Central memory CD8-positive, alpha-beta T cell (primary cell): ENCODE results near the gene NME3.

Experiments
- ATAC-seq: fragments of 150-1000 bp; cut with Tn5 transposase; replicated peaks from 2 replicates; pipeline ENCODE4 v1.10.0; 2022; ENCODE audit warnings: mild to moderate bottlenecking, moderate FRiP score, moderate number of reproducible peaks; ENCODE audit not compliant: poor library complexity, severe bottlenecking; ENCODE audit errors: extremely low read depth
- DNase-seq, 2 donors: peaks; one replicate each; pipeline ENCODE4 v3.0.0; 2021; ENCODE audit warnings: low spot score in 2 of 2
- H3K27ac Mint-ChIP-seq: one replicate; pipeline ENCODE4 v1.8.0; 2022; ENCODE audit warnings: low read depth, mild to moderate bottlenecking, moderate library complexity, mixed read lengths
- H3K27me3 Mint-ChIP-seq: one replicate; pipeline ENCODE4 v1.8.0; 2022; ENCODE audit warnings: mixed read lengths
- H3K36me3 Mint-ChIP-seq: one replicate; pipeline ENCODE4 v1.8.0; 2022; ENCODE audit warnings: mild to moderate bottlenecking, moderate library complexity, mixed read lengths; ENCODE audit not compliant: insufficient read depth
- H3K4me1 Mint-ChIP-seq: one replicate; pipeline ENCODE4 v1.8.0; 2022; ENCODE audit warnings: mixed read lengths
- H3K4me3 Mint-ChIP-seq: one replicate; pipeline ENCODE4 v1.8.0; 2022; ENCODE audit warnings: mild to moderate bottlenecking, moderate library complexity, mixed read lengths
- H3K9me3 Mint-ChIP-seq: one replicate; pipeline ENCODE4 v1.8.0; 2022; ENCODE audit warnings: mixed read lengths

The NME3 gene

DNA sequence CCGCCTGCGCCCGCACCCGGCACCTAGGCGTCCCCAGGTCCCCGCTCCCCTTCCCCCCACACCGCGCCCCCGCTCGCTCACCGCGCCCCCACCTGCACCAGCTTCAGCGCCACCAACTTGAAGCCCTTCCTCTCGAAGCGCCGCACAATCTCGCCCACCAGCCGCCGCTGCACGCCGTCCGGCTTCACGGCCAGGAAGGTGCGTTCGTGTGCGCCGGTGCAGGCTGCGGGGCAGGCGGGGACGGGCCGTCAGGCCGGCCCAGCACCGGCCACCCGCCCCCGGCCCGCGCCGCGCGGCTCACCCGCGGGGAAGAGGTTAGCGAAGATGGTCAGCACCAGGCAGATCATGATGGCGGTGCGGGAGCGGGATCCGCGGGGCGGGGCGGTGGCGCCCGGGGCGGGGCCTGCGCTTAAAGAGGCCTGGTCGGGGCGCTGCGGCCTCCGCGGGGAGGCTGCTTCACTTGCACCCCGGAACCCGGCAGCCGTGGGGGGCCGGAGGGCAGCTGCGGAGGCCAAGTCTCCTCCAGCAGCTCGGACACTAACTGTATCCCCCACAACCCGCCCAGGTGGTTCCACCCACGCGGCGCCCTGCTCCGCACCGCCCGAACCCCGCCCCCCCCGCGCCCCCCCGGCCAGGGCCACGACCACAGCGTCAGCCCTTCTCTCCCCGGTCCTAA is at the start of gene NME3:
Gene NME3 (minus strand): TSS at position 356 of the 676 bp plus-strand sequence. CDS start 9 bp downstream, at position 347.
- Mint-ChIP-seq H3K36me3 (peaks cover 27% of the 10 kb centered on the region), H3K27me3 (no peaks in the 10 kb centered on the region)

DNA sequence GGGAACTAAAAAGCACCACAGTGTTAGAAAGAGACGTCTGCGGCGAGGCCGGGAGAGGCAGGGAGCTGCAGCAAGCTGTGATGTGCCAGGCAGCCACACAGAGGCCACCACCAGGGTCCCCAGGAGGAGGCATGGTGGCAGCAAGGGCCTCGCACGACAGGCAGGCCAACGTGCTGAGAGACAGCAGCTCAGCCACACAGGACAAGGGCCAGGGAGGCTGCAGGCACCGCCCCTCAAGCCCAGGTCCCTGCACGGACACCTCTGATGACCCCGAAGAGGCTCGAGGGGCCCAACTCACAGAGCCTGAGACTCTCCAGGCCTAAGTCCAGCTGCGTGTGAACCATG is 49.6 kb upstream of the NME3 start:
- Mint-ChIP-seq H3K27me3 (no peaks in the 10 kb centered on the region), H3K4me1 (peaks cover 7% of the 10 kb centered on the region), H3K4me3 (no peak overlapping the region), H3K9me3 (no peaks in the 10 kb centered on the region), H3K27ac (no peak overlapping the region), H3K36me3 (peaks cover 21% of the 10 kb centered on the region)
- ATAC-seq (no peak), DNase-seq (no peak)

More for the DNA sequence above, at the start of gene NME3:
- H3K4me3 Mint-ChIP-seq: peak within 1 kb of the TSS; percentile 99
- peaks cover 14% of the 10 kb centered on the region for H3K4me1 Mint-ChIP-seq
- no peaks in the 10 kb centered on the region for H3K9me3 Mint-ChIP-seq
- DNase-seq (peak; percentile 61 to 63), ATAC-seq (peak; percentile 54)
- H3K27ac Mint-ChIP-seq: peak within 1 kb of the TSS; percentile 94

DNA sequence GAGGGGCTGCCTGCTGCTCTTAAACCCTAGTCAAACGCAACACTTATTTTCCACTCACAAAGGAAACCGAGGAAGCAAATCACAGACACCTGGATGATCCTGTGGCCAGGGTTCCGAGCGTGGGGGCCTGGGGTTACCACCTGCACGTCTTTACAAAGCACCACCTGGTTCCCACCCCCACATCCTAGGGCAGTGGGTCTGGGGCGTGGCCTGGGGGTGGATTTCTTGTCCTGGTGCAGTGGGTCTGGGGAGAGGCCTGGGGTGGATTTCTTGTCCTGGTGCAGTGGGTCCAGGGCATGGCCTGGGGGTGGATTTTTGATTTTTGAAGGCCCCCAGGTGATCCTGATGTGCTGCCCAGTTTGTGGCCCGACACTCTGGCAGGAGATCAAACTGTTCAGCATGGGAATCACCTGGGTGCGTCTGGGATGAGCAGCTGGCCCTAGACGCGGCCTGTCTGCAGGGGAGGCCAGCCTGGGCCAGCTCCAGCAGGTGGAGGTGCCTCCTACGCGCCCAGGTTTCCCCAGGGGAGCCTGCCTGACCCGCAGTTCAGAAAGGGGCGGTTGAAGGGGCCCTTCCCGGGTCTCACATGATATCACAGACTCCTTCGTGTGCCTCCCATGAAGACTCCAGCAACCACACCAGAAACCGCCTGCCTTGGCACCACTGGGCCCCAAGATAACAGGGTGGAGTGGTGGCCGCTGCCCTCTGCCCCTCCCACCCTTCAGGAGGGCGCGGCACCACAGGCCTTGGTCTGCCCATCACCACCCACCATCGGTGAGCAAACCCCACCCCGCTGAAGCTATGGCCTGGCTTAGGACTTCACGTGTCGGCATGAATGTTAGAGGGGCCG is 49.0 kb upstream of the NME3 start:
- DNase-seq: no peak

DNA sequence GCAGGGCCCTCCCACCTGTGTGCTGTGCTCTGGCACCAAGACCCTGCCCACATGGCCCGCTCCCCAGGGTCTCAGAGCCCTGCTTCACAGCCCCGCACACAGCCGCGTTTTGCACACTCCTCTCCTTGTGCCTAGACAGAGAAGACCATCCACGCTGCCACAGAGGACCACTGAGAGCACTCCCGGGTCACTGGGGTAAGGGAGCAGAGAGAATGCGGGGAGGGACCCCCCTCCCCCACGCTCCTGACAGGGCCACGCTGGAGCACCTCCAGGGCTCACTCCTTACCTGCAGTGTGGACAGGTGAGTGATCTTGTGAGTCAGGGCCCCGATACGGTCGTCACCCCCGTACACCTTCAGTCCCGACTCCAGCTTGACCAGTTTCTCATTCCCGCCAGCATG is 48.3 kb upstream of the NME3 start:
- ATAC-seq (no peak), DNase-seq (no peak)
- no peak overlapping the region for H3K27ac Mint-ChIP-seq
- peaks cover 5% of the 10 kb centered on the region for H3K4me1 Mint-ChIP-seq
- H3K36me3 Mint-ChIP-seq: peaks cover 28% of the 10 kb centered on the region
- H3K27me3 Mint-ChIP-seq: no peaks in the 10 kb centered on the region
- H3K9me3 Mint-ChIP-seq: no peaks in the 10 kb centered on the region
- H3K4me3 Mint-ChIP-seq: no peak overlapping the region

More for the DNA sequence above, 49.0 kb upstream of the NME3 start:
- no peak overlapping the region for H3K4me3 Mint-ChIP-seq
- no peaks in the 10 kb centered on the region for H3K27me3 Mint-ChIP-seq
- no peak for ATAC-seq
- no peaks in the 10 kb centered on the region for H3K9me3 Mint-ChIP-seq
- peaks cover 24% of the 10 kb centered on the region for H3K36me3 Mint-ChIP-seq
- H3K27ac Mint-ChIP-seq: no peak overlapping the region
- peaks cover 7% of the 10 kb centered on the region for H3K4me1 Mint-ChIP-seq

DNA sequence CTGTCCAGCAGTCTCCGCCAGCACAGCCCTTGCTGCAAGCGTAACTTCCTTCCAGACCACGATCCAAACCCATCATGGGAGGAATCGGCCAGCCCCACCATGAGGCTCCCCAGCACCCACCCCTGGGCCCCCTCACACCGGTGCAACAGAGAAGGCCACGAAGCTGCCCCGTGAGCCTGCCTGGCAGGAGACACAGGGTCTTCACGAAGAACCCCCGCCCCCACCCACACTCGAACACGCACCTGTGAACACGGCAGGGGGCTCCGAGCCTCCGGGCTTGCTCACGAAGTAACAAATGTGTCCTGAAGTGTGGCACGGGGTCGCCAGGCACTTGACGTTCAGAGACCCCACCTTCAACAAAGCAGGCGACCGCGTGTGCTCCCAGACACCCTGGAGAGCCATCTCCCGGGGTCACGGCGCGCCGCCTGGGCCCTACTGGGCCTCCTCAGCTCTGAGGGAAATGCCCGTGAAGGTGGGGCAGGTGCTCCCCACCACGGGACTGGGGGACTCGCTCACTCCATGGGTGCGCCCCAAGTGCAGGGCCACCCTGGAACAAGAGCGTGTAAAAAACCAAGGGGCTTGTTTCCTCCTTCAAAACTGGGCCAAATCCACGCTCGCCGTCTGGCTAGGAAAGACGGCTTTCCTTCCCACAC is 47.7 kb upstream of the NME3 start:
- no peak for DNase-seq
- no peaks in the 10 kb centered on the region for H3K27me3 Mint-ChIP-seq
- H3K9me3 Mint-ChIP-seq: no peaks in the 10 kb centered on the region
- no peak overlapping the region for H3K4me3 Mint-ChIP-seq
- peaks cover 30% of the 10 kb centered on the region for H3K36me3 Mint-ChIP-seq
- H3K4me1 Mint-ChIP-seq: no peaks in the 10 kb centered on the region
- no peak overlapping the region for H3K27ac Mint-ChIP-seq
- ATAC-seq: no peak

DNA sequence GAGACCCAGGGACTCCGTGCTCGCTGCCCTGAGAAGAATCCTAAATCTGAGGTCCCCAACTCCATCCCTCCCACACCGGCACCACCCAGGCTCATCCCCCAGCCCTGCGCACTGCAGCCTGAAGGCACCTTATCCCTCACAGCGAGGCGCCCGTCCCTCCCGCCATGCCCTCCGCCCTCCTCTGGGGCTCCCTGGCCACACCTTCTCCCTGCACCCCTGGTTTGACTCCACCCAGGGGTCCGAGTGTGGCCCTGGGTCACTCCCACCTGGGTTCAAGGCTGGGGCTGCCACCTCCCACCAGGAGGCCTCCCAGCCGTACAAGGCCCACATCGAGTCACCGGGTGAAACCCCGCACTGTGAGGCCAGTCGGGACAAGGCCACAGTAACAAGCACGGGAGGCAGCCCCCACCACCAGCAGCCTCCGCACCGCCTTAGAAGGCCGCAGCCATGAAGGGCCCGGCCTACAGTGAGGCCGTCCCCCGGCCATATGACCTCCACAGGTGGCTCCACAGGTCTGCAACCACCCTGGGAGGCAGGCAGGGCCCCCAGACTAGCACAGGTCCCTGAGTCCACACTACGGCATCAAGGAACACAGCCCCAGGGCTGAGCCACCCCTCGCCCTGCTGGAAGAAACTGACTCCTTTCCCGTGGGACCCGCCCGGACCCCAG is 47.0 kb upstream of the NME3 start:
- peaks cover 4% of the 10 kb centered on the region for H3K4me1 Mint-ChIP-seq
- H3K27ac Mint-ChIP-seq: no peak overlapping the region
- no peak overlapping the region for H3K4me3 Mint-ChIP-seq
- DNase-seq: no peak
- H3K9me3 Mint-ChIP-seq: no peaks in the 10 kb centered on the region
- H3K27me3 Mint-ChIP-seq: no peaks in the 10 kb centered on the region
- peaks cover 37% of the 10 kb centered on the region for H3K36me3 Mint-ChIP-seq
- no peak for ATAC-seq

DNA sequence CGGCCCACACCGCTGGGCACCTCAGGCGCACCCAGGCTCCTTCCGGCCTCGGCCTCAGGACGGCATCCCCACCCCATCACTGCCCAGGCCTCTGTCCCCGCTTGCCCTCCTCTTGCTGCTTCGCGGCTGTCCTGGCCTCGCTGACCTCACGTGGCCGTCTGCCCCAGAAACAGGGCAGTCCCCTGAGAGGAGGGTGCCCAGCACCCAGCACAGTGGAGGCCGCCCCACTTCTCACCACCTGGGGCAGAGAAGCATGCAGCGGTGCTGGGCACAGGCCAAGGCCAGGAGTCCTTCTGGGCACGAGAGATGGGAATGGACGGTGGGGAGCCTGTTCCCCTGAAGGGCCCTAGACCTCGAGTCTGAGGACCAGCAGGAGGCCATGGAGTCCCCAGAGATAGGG is 46.4 kb upstream of the NME3 start:
- H3K27me3 Mint-ChIP-seq: no peaks in the 10 kb centered on the region
- H3K36me3 Mint-ChIP-seq: peaks cover 39% of the 10 kb centered on the region
- H3K4me1 Mint-ChIP-seq: peaks cover 8% of the 10 kb centered on the region
- no peak overlapping the region for H3K27ac Mint-ChIP-seq
- DNase-seq (no peak), ATAC-seq (no peak)
- H3K9me3 Mint-ChIP-seq: no peaks in the 10 kb centered on the region
- H3K4me3 Mint-ChIP-seq: no peak overlapping the region

DNA sequence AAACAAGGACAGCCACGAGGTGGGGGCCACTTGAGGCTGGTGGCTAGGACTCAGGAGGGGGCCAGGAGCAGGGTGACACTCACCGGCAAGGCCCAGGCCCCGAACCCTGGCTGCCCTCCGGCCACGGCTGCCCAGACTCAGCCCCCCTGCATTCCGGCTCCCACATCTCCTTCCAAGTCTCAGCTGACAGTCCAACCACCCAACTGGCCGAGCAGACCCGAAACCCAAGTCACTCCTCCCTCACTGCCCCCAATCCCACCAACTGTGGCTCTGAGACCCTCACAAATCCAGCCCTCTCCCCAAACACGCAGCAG is 45.9 kb upstream of the NME3 start:
- Mint-ChIP-seq H3K36me3 (peaks cover 42% of the 10 kb centered on the region), H3K27me3 (no peaks in the 10 kb centered on the region), H3K4me3 (no peak overlapping the region), H3K9me3 (no peaks in the 10 kb centered on the region), H3K27ac (no peak overlapping the region), H3K4me1 (peaks cover 8% of the 10 kb centered on the region)
- DNase-seq (no peak), ATAC-seq (no peak)

DNA sequence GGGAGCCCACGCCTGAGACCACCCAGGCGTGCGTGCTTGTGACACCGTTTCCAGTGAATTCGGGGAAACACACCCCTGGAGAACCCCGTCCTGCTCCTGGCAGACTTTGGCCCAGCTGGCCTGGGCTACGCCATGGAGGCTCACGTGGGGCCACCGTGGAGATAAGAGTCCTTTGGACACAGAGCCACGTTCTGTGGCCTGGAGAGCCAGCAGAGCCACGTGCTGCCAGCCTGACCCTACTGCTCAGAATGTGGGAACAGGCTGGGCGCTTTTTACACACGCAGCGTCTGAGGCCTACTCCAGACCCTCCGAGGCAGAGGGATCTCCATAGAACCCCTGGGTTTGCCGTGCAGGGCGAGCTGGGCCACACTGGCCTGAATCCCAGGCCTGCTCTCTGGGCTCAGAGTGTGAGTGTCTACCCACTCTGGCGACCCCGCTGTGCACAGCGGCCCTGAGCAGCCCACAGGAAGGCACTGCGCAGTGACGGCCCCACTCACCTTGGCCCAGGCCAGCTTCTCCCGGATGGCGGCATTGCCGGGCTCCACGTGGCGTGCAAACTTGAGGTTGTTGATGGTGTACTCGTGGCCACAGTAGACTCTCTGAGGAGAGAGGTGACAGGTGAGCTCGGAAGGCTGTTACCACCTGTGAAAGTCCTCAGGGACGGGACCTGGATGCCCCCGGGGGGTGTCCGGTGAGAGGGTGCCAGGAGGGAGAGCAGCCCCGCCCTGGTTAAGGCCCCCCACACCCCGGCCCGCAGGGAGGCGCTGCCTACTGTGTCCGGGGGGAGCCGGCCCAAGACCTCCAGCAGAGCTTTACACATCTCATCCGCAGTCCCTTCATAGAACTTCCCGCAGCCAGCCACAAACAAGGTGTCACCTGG is 45.3 kb upstream of the NME3 start:
- no peak for DNase-seq
- H3K27me3 Mint-ChIP-seq: no peaks in the 10 kb centered on the region
- ATAC-seq: no peak
- peaks cover 8% of the 10 kb centered on the region for H3K4me1 Mint-ChIP-seq
- H3K9me3 Mint-ChIP-seq: no peaks in the 10 kb centered on the region
- H3K36me3 Mint-ChIP-seq: peaks cover 41% of the 10 kb centered on the region
- no peak overlapping the region for H3K4me3 Mint-ChIP-seq
- no peak overlapping the region for H3K27ac Mint-ChIP-seq

DNA sequence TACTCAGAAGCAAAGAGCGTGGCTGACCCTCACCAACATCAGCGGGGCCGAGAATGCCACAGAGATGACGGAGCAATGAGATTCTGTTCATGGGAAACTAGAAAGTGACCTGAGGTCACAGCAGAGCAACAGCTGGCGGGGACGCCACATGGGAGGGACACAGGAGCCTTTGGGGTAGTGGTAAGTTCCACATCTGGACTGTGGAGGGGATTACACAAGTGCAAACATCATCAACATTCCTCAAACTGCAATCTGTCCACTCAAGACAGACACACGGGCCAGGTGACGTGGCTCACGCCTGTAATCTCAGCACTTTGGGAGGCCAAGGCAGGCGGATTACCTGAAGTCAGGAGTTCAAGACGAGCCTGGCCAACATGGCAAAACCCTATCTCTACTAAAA is 44.1 kb upstream of the NME3 start:
- Mint-ChIP-seq H3K27ac (no peak overlapping the region), H3K36me3 (peaks cover 40% of the 10 kb centered on the region), H3K27me3 (no peaks in the 10 kb centered on the region), H3K9me3 (no peaks in the 10 kb centered on the region), H3K4me1 (peaks cover 8% of the 10 kb centered on the region), H3K4me3 (no peak overlapping the region)
- ATAC-seq (no peak), DNase-seq (no peak)

DNA sequence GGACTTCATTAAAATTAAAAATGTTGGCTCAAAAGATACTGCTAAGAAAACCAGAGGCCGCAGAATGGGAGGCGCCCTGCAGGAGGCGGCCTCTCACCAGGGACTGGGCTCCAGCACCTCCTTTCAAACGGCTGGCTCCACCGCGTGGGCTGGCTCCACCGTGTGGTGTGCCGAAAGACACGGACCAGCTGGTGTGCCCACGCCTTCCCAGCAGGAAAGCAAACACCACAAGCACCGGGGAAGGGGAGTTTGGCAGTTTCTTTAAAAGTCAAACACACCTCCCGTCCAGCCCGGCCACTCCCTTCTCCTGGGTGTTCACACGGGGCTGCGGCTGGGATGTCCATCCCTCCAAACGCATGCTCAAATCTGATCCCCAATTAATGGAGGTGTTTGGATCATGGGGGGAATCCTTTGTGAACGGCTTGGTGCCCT is 41.4 kb upstream of the NME3 start:
- peaks cover 8% of the 10 kb centered on the region for H3K4me1 Mint-ChIP-seq
- H3K27ac Mint-ChIP-seq: peak overlapping the region; percentile 50
- H3K9me3 Mint-ChIP-seq: no peaks in the 10 kb centered on the region
- no peak overlapping the region for H3K4me3 Mint-ChIP-seq
- no peak for DNase-seq
- no peaks in the 10 kb centered on the region for H3K27me3 Mint-ChIP-seq
- H3K36me3 Mint-ChIP-seq: peaks cover 48% of the 10 kb centered on the region
- no peak for ATAC-seq

DNA sequence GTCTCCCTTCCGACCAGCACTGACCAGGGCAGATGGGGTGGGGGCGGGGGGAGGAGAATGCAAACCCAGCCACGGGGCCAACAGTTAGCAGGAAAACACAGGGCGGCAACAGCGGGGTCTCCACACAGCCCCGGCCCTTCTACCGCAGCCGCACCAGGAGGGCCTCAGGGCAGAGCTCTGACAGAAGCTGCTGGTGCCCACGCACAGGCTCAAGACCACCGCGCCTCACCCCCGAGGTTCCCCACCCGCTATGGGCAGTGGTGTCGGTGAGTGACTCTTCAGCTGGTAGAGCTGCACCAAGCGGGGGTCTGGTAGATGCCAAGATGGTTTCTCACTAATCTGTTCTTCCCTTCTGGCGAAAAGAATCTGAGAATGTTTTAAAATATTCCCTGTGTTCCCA is 39.2 kb upstream of the NME3 start:
- ATAC-seq (no peak), DNase-seq (no peak)
- Mint-ChIP-seq H3K36me3 (peaks cover 47% of the 10 kb centered on the region), H3K4me3 (no peak overlapping the region), H3K27ac (no peak overlapping the region), H3K4me1 (peaks cover 8% of the 10 kb centered on the region), H3K9me3 (no peaks in the 10 kb centered on the region), H3K27me3 (no peaks in the 10 kb centered on the region)
